Nephron progenitor cell (in vitro differentiated cells): Measurements from ENCODE around the gene SETD3.

Experiments
- DNase-seq: peaks from one replicate; pipeline ENCODE4 v3.0.0; 2021
- H3K27ac Mint-ChIP-seq: 2 replicates; pipeline ENCODE4 v1.8.0; 2021; ENCODE audit warnings: mild to moderate bottlenecking, moderate library complexity, mixed read lengths
- H3K27me3 Mint-ChIP-seq: 2 replicates; pipeline ENCODE4 v1.8.0; 2021; ENCODE audit warnings: mild to moderate bottlenecking, low read depth, mixed read lengths; ENCODE audit not compliant: poor library complexity
- H3K36me3 Mint-ChIP-seq: 2 replicates; pipeline ENCODE4 v1.8.0; 2021; ENCODE audit warnings: low read depth, mixed read lengths
- H3K4me1 Mint-ChIP-seq: 2 replicates; pipeline ENCODE4 v1.8.0; 2021; ENCODE audit warnings: mixed read lengths
- H3K4me3 Mint-ChIP-seq: 2 replicates; pipeline ENCODE4 v1.8.0; 2021; ENCODE audit warnings: mild to moderate bottlenecking, moderate library complexity, mixed read lengths
- H3K9me3 Mint-ChIP-seq: 2 replicates; pipeline ENCODE4 v1.8.0; 2021; ENCODE audit warnings: mild to moderate bottlenecking, moderate library complexity, mixed read lengths
- TF ChIP-seq, protein P1 (sequence below): fragments of 200-600 bp; sonication (generic); IDR thresholded peaks from 2 replicates; pipeline ENCODE4 v1.5.0; 2021; ENCODE audit warnings: antibody characterized with exemption

Gene SETD3

GRCh38 chr14:99357916-99358390 is 122.7 kb downstream of the SETD3 start:
- Mint-ChIP-seq H3K27ac (no peak overlapping the region), H3K27me3 (no peaks in the 10 kb centered on the region), H3K9me3 (no peaks in the 10 kb centered on the region), H3K36me3 (no peaks in the 10 kb centered on the region), H3K4me1 (peaks cover 28% of the 10 kb centered on the region), H3K4me3 (no peak overlapping the region)
- TF ChIP-seq, protein P1, sequence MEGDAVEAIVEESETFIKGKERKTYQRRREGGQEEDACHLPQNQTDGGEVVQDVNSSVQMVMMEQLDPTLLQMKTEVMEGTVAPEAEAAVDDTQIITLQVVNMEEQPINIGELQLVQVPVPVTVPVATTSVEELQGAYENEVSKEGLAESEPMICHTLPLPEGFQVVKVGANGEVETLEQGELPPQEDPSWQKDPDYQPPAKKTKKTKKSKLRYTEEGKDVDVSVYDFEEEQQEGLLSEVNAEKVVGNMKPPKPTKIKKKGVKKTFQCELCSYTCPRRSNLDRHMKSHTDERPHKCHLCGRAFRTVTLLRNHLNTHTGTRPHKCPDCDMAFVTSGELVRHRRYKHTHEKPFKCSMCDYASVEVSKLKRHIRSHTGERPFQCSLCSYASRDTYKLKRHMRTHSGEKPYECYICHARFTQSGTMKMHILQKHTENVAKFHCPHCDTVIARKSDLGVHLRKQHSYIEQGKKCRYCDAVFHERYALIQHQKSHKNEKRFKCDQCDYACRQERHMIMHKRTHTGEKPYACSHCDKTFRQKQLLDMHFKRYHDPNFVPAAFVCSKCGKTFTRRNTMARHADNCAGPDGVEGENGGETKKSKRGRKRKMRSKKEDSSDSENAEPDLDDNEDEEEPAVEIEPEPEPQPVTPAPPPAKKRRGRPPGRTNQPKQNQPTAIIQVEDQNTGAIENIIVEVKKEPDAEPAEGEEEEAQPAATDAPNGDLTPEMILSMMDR = no peak
- no peak for DNase-seq

GRCh38 chr14:99357151-99357915 is 123.3 kb downstream of the SETD3 start:
- Mint-ChIP-seq H3K4me1 (peaks cover 24% of the 10 kb centered on the region), H3K27ac (no peak overlapping the region), H3K36me3 (no peaks in the 10 kb centered on the region), H3K4me3 (no peak overlapping the region), H3K9me3 (no peaks in the 10 kb centered on the region), H3K27me3 (no peaks in the 10 kb centered on the region)
- TF ChIP-seq, protein P1 = no peak
- no peak for DNase-seq

DNA sequence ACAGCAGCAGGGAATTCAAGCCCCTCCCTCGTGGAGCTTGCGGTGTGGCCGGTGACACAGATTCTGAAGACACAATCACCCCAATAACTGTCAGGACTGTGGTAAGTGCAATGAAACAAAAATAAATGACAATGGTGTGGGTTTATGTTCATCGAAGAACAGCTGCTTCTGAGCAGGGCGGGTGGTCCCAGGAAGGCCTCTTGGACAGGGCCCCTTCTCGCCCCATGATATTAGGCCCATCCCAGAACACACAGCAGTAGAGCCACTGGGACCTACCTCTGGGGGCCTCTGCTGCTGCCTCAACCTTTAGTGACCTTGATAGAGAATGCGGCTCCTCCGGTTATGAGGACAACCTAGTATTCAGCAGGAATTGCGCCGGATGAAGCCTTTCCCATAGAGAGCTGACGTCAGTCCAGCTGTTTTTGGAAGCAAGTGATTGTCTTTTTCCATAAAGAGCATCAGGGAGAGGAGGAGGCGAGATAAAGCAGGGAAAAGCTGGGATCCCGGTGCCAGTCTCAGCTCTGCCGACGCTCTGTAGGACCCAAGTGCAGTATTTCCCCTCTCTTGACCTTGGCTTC is 124.5 kb downstream of the SETD3 start:
- H3K9me3 Mint-ChIP-seq = no peaks in the 10 kb centered on the region
- TF ChIP-seq, protein P1 = no peak
- H3K4me1 Mint-ChIP-seq = peaks cover 21% of the 10 kb centered on the region
- no peaks in the 10 kb centered on the region for H3K27me3 Mint-ChIP-seq
- no peak overlapping the region for H3K4me3 Mint-ChIP-seq
- DNase-seq = no peak
- H3K36me3 Mint-ChIP-seq = no peaks in the 10 kb centered on the region
- peak overlapping the region; percentile 62 for H3K27ac Mint-ChIP-seq

DNA sequence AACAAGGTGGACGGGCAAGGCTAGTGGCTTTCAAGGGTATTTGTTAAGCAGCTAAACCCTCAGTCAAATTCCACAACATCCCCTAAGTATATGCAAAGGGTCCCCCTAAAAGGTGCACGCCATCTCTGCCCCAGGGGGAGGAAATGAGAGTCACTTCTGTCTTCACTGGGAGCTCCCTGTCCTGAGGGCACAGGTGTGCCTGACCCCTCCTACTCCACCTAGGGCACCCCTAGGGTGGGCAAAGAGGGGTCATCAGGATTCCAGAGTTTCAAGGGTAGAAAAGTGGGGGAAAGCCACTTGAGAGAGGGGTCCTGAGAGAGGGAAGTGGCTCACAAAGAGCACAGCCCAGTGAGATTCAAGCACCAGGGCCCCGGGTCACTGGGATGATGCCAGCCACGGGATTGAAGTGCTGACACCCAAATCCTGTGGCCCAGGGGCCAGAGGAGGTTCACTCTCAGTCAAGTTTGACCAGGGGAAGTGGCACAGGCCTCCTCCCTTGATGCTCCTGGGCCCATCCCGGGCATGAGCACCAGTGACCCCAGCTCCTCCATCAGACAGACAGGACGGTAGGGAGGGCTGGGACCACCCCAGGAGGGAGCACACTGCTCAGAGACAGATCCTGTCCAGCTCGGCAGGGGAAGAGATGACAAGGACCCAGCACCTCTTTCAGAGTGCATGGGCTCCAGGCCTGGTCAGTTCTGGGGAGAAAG is 126.3 kb downstream of the SETD3 start:
- Mint-ChIP-seq H3K4me1 (peaks cover 23% of the 10 kb centered on the region), H3K27ac (no peak overlapping the region), H3K4me3 (no peak overlapping the region), H3K36me3 (no peaks in the 10 kb centered on the region), H3K9me3 (no peaks in the 10 kb centered on the region), H3K27me3 (no peaks in the 10 kb centered on the region)
- TF ChIP-seq, protein P1 = no peak
- DNase-seq = no peak

GRCh38 chr14:99352688-99353280 is 127.9 kb downstream of the SETD3 start:
- H3K4me3 Mint-ChIP-seq = no peak overlapping the region
- TF ChIP-seq, protein P1 = no peak
- no peaks in the 10 kb centered on the region for H3K36me3 Mint-ChIP-seq
- H3K9me3 Mint-ChIP-seq = peaks cover 4% of the 10 kb centered on the region
- peaks cover 25% of the 10 kb centered on the region for H3K4me1 Mint-ChIP-seq
- no peak for DNase-seq
- H3K27me3 Mint-ChIP-seq = peaks cover 2% of the 10 kb centered on the region
- H3K27ac Mint-ChIP-seq = no peak overlapping the region
